Left hindlimb (tissue), 1 donor: ENCODE measurements around the gene KDM2B.

Source experiments
- DNase-seq: peaks from one replicate; pipeline ENCODE4 v3.0.0-alpha.2; 2018

The KDM2B gene

GRCh38 chr12:121455766-121456420, 124.9 kb downstream of the KDM2B start:
- DNase-seq: no peak

GRCh38 chr12:121454921-121455320, 125.9 kb downstream of the KDM2B start:
- no peak for DNase-seq

DNA sequence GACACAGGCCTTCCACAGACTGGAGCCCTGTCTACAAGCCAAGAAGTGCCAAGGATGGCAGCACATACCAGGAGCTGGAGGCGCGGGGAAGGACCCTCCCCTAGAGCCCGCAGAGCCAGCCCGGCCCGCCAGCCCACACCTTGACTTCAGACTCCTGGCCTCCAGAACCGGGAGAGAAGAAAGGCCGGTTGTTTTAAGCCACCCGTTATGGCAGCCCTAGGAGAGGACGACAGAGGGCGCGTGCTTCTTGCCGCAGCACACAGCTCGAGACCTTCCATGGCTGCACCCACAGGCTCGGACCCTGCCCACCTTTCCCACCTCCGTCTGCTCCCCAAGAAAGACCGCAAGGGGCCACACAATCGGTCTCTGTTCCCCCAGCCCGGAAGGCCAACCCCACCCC, 127.2 kb downstream of the KDM2B start:
- DNase-seq: no peak

GRCh38 chr12:121452985-121453360, 127.8 kb downstream of the KDM2B start:
- DNase-seq: no peak

- no peak for DNase-seq
Observed at GRCh38 chr12:121452340-121452984, 128.4 kb downstream of the KDM2B start.

DNA sequence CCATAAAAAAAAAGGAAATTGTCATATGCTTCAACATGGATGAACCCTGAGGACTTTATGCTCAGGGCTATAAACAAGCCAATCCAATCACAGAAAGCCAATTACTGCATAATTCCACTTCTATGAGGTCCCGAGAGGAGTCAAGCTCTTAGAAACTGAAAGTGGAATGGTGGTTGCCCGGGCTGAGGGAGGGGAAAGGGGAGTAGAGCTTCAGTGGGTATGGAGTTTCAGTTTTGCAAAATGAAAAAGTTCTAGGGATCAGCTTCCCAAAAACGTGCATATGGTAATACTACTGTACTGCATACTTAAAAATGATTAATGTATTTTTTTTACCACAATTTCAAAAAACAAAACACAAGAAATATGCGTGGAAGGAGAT, 128.9 kb downstream of the KDM2B start:
- no peak for DNase-seq

- no peak for DNase-seq
Observed at GRCh38 chr12:121448771-121449315, 132.0 kb downstream of the KDM2B start.

DNA sequence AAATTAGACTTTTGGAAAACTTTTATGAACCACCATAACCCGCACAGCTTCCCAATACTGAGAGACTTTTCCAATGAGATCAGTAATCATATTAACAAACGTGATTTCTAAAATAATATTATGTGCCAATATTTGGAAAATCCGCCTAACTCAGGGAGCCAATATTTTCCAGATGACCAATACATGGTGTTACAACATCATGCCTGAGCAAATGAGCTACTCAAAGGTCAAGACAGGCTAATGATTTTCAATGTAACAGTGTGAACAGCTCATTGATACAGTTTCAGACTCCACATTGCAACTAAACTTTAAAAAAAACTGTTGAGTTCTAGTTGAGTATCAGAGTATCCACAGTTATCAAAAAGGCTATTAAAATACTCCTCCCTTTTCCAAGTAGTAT, 134.1 kb downstream of the KDM2B start:
- DNase-seq: no peak

GRCh38 chr12:121444842-121445202, 136.0 kb downstream of the KDM2B start:
- DNase-seq: no peak

DNA sequence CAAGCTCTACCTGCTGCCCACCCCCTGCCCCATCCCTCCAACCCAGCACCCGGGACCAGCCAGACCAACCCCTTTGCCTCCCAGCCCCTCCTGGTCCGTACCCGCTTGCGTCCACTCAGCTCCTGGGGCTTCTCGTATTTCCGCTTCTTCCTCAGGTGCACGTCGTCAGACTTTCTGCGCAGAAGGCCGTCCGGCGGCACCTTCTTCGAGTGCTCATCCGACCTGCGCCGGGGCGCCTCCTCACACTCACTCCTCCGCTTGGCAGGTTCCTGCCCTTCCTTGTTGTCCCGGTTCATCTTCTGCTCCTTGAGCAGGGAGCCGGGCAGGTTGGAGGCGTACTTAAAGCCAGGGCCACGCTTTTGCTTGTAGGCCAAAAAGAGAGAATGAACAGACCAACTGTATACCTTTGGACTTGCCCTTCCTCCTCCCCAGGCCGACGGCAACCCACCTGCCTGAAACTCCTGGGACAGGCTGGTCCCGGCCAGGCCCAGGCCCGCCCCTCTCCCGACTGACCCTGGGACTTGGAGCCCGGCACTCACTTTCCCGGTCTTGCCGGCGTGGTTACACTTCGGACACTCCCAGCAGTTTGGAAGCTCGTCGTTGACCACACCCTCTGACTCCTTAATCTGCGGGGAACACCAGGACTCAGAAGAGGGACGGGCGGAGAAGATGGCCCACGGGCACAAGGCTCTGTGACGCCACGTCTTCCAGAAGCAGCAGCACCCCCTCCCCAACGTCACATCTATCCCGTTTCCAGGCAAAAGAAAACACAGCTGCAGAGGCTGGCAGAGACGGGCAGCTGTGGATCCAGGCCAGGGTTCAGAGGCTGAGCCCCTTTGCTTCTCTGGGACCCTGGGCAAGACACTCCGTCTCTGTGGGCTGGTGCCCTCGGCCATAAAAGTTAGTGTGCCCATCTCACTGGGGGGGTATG, 136.6 kb downstream of the KDM2B start:
- no peak for DNase-seq

DNA sequence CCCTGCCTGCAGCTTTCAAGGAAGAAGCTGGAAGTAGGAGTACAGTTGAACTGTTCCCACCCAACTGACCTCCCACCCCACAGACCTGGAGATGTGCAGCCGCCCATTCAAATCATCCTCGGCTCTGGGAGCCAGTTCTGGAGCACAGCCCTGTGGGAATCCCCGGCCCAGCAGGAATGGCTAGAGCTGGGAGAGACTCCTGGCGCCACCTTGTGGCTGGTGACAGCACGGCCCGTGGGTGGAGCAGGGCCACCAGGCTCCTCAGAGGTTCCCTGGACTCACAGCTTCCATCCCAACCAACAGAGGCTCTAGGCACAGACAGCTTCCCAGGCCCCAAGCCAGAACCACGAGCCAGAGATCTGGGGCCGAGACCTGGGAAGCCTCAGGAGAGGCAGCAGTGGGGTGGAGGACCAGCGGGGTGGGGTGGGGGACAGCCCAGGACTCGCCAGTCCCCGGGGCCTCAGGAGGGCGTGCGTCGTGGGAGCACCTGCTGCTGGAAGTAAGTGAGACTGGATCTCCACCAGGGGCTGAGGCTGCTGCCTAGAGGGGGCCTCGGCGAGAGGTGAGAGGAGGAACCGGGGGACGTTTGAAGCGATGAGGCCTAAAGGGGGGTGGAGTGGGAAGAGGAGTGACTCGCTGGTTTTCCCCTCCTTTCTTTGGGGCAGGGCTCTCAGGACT, 137.5 kb downstream of the KDM2B start:
- DNase-seq: peak; percentile 63

DNA sequence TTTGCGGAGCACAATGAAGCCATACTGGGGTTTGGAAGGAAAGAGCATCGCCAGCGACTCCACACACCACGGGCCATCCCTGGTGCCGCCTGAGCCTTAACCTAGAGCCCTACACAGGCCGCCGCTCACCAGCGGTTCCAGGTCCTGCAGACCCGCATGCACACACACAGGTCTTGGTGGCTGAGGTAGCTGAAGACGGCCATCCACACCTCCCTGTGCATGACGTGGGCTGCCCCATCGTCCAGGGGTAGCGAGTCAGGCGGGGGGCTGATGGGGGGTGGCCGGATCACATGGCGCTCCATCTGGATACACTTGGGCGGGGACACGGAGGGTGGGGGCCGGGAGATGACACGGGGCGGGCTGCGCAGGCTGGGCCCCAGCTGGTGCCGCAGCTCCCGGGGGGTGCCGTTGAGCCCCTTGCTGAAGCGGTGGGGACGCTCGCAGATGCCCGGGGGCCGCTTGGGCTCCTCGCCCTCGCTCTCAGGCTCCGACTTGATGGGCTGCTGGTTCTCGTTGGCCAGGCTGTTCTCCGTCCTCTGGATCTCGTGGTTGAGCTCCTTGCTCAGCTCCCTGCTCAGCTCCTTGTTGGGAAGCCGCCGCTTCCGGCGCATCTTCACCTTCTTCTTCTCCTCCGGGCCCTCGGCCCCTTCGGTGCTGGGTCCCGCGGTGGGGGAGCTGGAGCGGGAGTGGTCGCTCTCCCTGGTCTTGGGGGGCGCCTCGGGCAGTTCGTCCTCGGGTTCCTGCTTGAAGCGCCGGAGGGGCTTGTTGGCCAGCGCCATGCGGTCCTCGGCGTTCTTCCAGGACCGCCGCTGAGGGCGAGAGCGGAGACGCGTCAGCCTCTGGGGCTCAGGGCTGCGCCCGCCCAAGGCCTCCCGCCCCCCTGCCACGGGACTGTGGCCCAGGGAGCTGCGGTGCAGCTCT, 138.5 kb downstream of the KDM2B start:
- no peak for DNase-seq

DNA sequence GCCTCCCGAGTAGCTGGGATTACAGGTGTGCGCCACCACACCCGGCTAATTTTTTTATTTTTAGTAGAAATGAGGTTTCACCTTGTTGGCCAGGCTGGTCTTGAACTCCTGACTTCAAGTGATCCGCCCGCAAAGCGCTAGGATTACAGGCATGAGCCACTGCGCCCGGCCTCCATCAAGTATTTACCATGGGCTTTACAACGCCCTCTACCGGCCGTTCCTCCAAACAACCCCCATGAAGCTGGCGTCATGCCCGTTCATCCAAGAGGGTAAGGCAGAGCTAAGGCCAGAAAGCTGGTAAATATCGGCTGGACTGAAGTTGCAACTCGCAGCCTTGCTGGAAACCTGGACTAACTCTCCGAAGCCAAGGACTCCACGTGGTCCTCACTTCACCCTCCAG, 139.3 kb downstream of the KDM2B start:
- no peak for DNase-seq

GRCh38 chr12:121440768-121441167, 140.1 kb downstream of the KDM2B start:
- no peak for DNase-seq

- DNase-seq: no peak
Observed at GRCh38 chr12:121439715-121440114, 141.1 kb downstream of the KDM2B start.

DNA sequence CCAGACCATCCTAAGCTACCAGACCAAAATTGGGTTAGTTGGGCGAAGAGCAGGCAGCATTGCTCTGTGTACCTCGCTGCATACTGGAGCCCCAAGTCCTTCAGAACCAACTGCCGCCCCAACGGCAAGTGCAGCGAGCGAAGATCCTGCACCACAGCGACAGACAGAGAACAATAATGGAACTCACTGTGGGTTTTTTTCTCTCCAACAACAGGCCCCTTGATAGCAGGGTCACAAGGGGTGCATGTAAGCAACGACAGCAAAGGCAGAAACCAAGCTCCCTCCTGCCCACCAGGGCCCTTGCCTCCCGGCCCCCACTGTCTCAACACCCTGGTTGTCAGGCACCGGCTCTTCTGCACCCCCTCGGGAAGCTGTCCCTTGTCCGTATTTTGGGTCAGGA, 141.9 kb downstream of the KDM2B start:
- no peak for DNase-seq

DNA sequence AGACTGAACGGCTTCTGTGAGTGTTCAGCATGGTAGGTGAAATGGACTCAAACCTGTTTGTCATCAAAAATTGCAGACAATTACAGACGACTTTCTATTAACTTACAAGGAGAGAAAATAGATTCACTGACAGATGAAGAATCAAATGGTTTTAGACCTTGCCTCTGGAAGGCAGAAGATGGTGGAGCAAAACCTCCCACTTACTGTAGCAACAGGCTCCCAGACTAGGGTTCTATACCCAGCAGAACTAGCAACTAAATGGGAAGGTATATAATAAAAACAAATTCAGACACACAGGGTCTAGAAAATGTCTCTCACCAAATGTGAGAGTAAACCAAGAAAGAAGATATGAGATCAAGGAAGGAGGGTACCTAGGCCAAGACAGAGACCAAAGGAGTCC, 144.1 kb downstream of the KDM2B start:
- no peak for DNase-seq

DNA sequence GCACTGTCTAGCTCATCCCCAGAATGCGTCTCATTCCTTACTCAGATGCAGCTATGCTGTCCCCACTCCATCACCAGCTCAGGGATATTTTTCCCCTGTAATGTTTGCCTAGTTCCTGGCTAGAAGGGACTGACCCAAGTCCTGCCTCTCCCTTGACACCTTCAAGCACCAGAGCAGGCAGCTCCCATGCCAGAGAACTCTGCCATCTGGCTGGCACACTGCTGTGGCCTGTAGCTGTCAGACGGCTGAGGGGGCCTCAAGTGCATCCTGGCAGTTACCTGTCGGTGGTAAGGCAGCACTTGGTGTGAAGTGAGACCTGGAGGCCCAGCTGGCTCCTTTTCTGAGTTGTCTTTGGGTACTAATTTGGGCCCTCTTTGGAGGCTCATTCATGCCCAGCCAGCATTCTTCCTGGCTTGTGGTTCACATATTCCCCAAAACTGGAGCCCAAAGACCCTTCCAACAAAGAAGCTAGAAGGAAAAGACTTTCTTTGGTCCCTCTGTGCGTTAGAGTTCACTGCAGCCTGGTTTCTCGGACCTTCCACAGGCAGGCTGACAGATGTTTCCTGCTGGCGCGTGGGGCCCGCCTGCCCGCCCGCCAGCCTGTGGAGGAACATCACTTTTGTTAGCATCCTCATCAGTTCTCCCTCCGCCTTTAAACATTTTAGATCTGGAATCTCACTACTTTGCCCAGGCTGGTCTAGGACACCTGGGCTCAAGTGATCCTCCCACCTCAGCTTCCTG, 147.9 kb downstream of the KDM2B start:
- no peak for DNase-seq

GRCh38 chr12:121430833-121431415, 149.9 kb downstream of the KDM2B start:
- DNase-seq: no peak

GRCh38 chr12:121428883-121429282, 151.9 kb downstream of the KDM2B start:
- no peak for DNase-seq

GRCh38 chr12:121427556-121428050, 153.2 kb downstream of the KDM2B start:
- no peak for DNase-seq
